ENCODE data around the gene NCKAP5.

NCKAP5 gene

DNA sequence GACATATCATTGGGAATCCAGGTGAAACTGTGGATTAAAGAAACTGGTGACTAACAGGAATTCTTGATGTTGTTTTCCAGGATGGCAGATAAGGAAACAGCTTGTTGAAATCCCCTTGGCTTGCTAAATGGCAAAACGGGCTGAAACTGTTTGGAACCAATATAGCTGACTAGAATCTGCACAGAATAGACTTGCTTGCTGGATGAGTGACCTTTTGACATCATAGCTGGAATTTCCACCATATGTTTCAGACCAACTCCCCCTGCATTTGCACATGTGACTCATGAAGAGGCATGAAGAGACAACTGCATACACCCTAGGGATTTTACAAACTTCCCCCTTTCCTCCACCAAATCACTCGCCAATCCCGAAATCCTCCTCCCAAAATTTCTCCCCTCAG is 810.6 kb downstream of the NCKAP5 start:
- no peak overlapping the region for H3K4me3 ChIP-seq (ENCODE audit: low read depth, low read length)
- no peak for DNase-seq (ENCODE audit: low read depth)
- TF ChIP-seq, protein P1, sequence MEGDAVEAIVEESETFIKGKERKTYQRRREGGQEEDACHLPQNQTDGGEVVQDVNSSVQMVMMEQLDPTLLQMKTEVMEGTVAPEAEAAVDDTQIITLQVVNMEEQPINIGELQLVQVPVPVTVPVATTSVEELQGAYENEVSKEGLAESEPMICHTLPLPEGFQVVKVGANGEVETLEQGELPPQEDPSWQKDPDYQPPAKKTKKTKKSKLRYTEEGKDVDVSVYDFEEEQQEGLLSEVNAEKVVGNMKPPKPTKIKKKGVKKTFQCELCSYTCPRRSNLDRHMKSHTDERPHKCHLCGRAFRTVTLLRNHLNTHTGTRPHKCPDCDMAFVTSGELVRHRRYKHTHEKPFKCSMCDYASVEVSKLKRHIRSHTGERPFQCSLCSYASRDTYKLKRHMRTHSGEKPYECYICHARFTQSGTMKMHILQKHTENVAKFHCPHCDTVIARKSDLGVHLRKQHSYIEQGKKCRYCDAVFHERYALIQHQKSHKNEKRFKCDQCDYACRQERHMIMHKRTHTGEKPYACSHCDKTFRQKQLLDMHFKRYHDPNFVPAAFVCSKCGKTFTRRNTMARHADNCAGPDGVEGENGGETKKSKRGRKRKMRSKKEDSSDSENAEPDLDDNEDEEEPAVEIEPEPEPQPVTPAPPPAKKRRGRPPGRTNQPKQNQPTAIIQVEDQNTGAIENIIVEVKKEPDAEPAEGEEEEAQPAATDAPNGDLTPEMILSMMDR (IDR thresholded peaks at IDR 0.05; ENCODE audit: low read depth, low read length, missing control alignments) = no peak
- in situ Hi-C loops (cut with HindIII; ENCODE audit: low sequenced_read_pairs) = no loop called here

DNA sequence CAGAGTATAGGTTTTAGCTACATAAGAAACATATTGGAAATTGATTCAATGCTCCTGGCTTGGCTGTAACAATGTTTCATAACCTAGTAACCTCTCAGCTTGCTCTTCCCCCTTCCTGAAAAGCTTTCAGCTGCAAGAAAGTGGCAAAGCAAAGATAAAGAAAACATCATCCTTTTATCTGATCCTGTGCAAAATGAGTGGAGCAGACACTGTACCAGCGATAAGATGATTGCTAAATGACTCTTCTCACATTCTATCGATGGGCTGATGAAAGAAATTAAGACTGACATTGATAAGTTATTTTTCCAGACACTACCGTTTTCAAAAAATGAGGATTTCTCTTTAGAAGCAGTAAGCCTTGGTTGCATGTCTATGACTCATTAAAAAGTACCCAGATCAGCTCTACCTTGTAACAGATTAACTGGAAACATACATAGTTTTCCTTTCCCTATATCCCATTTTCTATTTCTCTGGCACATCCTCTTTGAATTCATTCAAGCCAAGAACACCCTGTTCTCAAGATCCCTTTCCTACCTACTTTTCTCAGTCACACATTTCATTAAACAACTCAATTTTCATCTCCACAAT is 811.2 kb downstream of the NCKAP5 start:
- in situ Hi-C loops (cut with HindIII; ENCODE audit: low sequenced_read_pairs) = no loop called here
- DNase-seq (ENCODE audit: low read depth) = no peak
- TF ChIP-seq, protein P1 (IDR thresholded peaks at IDR 0.05; ENCODE audit: low read depth, low read length, missing control alignments) = no peak
- no peak overlapping the region for H3K4me3 ChIP-seq (ENCODE audit: low read depth, low read length)

DNA sequence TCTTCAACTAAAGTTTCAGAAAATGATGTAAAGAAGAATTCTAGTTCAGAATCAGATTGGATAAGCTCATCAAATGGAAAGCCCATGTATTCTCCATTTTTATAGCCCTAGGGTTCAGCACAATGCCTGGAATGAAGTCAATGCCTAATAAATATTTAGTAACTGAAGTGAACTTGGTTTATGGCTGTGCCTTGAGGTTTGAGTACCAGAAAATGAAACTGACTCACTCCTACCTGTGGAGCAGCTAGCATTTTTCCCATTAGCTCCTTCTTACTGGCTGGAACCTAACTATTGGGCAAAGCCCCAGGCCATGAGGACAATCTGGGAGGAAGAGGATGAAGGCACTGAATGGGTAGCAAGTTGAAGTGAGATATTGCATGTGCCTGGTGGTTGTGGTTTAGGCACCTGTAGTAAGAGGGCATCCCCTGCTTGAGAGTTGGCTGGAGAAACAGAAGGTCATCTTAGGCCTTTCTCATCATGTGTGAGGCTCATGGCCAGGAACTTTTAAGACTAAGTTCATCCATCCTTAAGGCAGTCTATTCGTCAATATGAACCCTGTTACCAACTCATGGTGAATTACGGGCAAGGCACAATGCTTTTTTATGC is 813.3 kb downstream of the NCKAP5 start:
- DNase-seq (ENCODE audit: low read depth) = no peak
- TF ChIP-seq, protein P1 (IDR thresholded peaks at IDR 0.05; ENCODE audit: low read depth, low read length, missing control alignments) = no peak
- no peak overlapping the region for H3K4me3 ChIP-seq (ENCODE audit: low read depth, low read length)
- in situ Hi-C loops (cut with HindIII; ENCODE audit: low sequenced_read_pairs) = no loop called here

DNA sequence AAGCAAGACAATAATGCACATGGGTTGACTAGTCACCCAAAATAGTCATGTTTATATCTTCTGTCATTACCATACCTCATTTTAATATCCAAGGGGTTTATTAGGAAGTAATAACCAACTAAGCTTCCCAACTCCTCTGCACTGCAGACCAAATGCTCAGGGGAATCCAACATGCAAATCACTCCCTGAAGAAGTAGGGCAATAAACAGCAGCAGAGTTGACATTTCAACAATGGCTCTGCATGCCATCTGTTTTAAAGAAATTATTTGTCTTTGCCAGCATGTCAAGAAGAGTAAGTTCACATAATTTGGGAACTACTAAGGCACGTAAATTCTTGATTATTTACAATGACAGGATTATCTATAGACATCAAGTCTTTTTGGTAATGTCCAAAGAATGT is 813.9 kb downstream of the NCKAP5 start:
- TF ChIP-seq, protein P1 (IDR thresholded peaks at IDR 0.05; ENCODE audit: low read depth, low read length, missing control alignments) = no peak
- in situ Hi-C loops (cut with HindIII; ENCODE audit: low sequenced_read_pairs) = no loop called here
- no peak overlapping the region for H3K4me3 ChIP-seq (ENCODE audit: low read depth, low read length)
- DNase-seq (ENCODE audit: low read depth) = no peak

DNA sequence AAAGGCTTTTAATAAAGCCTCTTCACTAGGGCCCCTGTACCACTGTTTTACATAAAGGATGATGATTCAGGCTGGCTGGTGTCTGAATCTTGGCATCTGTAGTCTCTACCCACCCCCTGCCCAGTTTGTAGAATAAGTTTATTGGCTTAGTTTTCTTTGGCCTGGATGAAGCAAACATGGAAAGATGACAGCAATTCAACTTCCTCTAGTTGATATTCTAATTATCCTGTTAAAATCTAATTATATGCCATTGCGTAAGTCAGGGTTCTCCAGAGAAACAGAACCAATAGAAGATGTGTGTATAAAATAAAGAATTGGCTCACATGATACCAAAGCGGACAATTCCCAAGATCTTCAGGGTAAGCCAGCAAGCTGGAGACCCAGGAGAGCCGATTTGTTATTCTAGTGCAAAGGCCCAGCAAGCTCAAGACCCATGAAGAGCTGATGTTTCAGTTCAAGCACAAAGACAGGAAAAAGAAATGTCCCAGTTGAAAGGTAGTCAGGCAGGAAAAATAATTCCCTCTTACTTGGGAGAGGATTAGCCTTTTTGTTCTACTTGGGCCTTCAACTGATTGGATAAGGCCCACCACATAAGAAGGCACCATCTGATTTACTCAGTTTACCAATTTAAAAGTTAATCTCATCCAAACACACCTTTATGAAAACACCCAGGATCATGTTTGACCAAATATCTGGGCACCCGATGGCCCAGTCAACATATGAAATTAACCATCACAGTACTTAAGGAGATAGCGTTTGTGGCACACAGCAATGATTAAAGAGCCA is 815.6 kb downstream of the NCKAP5 start:
- TF ChIP-seq, protein P1 (IDR thresholded peaks at IDR 0.05; ENCODE audit: low read depth, low read length, missing control alignments) = no peak
- no peak for DNase-seq (ENCODE audit: low read depth)
- in situ Hi-C loops (cut with HindIII; ENCODE audit: low sequenced_read_pairs) = no loop called here
- H3K4me3 ChIP-seq (ENCODE audit: low read depth, low read length) = no peak overlapping the region

DNA sequence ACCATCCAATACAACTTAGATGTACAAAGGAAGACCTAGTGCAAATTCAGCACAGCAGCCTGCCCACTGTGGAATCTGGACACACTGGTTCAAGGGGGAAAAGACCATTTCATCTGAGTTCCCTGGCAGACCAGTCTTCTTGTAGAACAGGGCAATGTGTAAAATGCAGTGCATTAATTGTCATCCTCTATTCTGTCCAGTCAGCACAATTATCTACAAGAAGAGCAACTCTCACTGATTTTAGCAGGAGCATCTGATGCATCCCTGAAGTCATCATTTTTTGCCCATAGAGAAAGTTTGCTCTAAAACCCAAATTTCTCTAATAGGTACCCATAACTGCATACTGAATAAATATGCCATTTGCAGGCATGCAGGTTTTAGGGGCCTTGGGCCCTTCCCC is 816.4 kb downstream of the NCKAP5 start:
- H3K4me3 ChIP-seq (ENCODE audit: low read depth, low read length) = no peak overlapping the region
- in situ Hi-C loops (cut with HindIII; ENCODE audit: low sequenced_read_pairs) = no loop called here
- TF ChIP-seq, protein P1 (IDR thresholded peaks at IDR 0.05; ENCODE audit: low read depth, low read length, missing control alignments) = no peak
- DNase-seq (ENCODE audit: low read depth) = no peak
